Activated CD4-positive, alpha-beta T cell treated with anti-CD3 and anti-CD28 coated beads for 24 hours (primary cell): ENCODE results near the gene VAMP8.
"Not testable (repeated sequence)": the region's sequence is repeated elsewhere in the genome, so short reads cannot be mapped to it uniquely, and the experiment has no call there.

Experiments used
- DNase-seq, 2 donors: peaks; one replicate each; pipeline ENCODE4 v3.0.0-alpha.2; 2020; ENCODE audit warnings: low read depth in 2 of 2

VAMP8 gene

DNA sequence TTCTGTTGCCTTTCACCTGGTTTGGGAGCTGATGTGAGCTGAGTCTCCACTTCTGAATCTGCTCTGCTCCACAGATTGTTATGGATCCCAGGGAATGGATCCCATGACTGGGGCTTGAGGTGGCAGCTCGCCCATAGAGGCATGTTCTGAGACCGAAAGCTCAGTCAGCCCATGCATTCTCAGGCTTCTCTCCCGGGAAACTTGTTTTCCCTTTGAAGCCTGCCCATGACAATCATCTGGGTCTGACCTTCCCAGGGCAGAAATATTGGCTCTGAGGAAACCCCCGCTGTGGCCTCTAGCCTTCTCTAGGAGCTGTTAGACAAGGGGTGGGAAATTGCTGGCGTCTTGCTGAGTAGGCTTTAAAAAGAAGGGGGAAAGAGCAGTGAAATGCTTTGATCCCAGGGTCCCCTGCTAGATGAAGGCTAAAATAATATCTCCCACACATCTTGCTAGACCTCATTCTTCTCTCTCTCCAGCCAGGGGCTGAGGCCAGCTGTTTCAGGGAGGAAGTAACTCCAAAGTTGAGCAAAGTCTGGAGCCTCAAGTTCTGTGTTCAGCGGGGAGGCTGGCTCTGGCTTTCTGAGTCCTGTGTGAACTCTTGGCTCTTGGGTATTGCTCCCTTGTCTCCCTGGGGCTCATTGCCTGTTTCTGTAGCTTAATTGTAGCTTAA lies 2.0 kb downstream of the VAMP8 start:
- no peak for DNase-seq

DNA sequence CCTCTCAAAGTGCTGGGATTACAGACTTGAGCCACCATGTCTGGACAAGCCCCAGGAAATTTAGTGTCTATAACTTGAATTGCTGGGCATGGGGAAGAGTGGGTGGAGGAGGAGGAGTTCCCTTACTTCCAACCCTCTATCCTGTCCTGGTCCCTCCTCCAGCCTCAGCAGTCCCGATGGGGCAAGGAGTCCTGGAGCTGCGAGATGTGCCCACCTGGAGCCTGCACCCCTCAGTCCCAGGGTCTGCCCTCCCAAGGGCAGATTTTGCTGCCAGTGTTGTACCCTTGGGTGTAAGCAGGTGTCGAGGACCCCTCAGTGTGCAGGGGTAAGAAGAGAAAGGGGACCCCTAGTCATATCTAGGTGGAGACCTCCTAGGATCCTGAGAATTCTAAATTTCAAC lies 2.8 kb downstream of the VAMP8 start:
- DNase-seq = no peak

DNA sequence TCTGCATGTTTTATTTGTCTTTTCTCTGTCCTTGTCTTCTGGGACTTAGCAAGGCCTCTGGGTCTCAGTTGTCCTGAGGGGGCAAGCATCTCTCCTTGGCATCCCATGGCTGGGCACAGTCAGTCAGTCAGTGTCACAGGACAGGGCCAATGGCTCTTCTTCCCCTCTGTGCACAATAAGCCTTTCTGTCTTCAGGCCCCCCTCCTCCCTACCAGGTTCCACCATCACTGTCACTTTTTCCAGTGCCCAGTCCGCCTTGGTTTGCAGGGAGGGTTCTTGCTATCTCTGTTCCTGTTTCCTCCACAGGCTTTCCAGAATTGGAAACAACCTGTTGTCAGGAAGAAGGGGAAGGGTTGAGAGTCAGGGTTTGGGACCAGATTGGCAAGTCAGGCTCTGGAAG lies 5.1 kb downstream of the VAMP8 start:
- no peak for DNase-seq

DNA sequence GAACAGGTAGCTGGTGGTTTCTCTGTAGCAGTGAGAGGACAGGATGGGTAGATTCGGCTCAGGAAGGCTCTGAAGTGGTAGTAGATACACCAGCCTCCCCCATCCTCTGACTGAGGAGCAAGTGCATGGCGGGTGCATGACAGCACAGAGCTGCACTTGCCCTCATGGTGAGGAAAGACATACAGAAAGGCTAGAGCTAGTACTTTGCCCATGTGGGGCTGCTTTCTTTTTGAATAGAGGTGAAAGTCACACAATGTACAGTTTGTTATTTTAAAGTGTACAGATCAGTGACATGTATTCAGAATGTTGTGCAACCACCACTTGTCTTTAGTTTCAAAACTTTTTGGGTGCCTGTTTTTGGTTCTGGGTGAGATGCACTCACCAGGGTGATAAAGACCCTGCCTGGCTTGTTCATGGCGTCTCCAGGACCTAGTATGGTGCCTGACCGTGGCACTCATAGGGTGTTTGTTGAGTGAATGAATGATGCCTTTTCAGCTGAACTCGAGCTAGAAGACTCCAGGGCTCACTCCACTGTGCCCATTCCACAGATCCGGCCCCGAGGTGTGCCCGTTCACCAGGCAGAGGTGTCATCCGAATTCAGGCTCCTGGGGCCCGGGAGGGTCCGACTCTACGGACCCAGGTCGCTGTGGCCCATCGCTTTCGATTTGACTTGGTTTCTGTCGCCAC lies 6.4 kb downstream of the VAMP8 start:
- DNase-seq = no peak

DNA sequence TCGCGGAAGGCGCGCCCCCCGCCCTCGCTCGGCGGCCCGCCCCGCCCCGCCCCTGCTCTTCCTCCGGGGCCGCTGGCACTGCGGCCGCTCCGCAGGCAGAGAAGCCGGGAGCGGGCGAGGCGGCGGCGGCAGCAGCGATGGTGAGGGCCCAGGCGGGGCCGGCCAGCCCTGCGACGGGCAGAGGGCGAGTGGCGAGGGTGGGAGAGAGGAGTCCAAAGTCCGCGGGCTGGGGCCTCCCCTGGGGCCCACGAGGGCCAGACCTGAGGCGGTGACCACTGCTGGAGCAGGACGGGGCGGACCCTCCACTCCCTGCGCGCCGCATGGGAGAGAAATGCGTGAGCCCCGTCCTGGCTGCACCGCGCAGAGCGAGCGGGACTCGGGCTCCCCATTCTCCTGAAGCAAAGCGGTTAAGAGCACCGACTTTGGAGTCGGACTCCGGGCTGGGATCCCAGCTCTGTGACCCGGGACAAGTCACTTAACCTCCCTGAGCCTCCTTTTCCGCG lies 7.0 kb downstream of the VAMP8 start, which contains the start of gene VAMP5:
Gene VAMP5, plus strand, starts transcription at position 78 of the 503 bp plus-strand sequence. Its CDS starts 60 bp downstream, at position 138.
- no peak for DNase-seq

DNA sequence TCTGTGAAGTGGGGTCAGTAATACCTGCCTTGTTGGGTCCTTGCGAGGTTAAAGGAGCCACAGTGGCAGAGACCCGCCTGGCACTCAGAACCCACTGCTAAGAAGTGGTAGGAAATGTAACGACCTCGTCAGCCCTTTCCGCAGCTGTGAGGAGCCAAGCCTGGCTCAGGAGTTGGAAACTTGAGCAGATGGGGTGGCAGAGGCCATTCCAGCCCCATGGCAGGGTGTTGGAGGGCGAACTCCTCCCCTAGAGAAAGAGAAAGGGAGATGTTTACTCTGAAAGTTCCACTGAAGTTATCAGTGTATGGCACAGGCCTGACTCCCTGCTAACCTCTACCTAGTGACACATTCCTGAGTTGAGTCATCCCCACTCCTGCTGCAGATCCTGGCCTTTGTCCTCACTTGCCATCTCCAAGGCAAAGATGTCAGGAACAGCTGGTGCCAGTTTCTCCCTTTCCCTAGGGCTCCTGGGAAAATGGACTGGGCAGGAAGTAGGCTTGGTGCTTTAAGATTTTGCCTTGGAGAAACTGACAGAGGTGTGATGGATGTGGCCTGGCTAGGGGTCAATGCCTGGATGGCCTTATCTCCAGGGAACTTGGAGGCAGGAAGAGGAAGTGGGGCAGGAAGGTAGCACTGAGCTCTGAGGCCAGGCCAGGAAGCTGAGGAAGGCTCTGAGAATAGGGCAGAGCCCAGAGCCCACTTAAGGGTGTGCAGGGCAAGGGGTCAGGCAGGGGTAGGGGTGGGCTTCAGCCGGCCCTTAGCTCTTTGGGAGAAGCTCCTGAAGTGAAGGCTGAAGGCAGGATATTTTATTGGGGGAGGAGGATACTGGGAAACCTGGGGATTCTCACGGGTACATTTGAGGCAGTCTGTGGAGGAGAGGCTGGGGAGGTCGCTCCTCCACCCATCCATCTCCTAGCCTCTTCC lies 7.7 kb downstream of the VAMP8 start:
- no peak for DNase-seq

DNA sequence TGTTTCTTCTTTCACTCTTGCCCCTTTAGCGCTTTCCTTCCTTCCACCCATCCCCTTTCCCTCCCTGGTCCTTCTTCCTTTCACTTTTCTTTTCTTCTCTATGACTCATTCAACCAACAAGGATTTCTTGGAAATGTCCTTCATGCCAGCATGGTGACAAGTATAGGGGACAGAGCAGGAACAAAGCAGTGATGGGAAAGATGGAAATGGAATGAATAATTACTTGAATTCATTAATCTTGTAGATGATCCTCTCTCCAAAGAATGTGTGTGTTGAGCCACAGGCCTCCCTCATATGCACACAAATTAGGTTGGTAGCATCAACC lies 8.4 kb downstream of the VAMP8 start:
- DNase-seq = no peak

DNA sequence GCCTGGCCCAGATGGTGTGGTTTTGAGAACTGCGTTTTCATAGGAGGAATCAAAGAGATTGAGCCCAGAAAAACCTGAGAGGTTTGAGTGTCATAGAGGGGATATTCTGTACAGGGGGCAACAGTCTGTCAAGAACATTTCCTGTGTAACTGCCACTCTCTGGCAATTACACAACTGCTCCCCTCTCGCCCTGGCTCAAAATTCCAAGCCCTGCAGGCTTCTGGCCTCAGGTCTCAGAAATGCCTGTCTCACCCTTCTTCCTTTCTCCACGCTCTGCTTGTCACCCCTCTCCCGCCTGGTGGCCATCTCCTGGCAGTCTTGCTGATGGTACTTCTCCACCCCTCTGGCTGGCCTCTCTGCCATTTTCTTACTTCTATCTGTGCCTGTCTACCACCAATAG lies 10.8 kb downstream of the VAMP8 start:
- no peak for DNase-seq

DNA sequence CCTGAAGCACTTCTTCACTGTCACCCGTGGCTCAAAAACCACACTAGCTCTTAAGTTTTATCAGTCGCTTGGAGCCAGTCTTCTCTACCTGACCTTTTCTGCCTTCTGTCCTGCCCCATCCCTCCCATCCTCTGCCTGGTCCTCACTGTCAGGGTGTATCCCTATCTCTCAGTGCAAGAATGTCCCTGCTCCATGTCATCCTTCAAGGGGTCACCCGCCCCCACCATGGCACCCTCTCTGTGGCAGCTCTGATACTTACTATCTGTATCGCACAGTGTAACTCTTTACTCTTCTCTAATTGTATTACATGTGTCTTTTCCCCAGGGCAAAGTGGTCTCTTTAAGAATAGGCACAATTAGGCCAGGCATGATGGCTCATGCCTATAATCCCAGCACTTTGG lies 11.3 kb downstream of the VAMP8 start:
- no peak for DNase-seq

DNA sequence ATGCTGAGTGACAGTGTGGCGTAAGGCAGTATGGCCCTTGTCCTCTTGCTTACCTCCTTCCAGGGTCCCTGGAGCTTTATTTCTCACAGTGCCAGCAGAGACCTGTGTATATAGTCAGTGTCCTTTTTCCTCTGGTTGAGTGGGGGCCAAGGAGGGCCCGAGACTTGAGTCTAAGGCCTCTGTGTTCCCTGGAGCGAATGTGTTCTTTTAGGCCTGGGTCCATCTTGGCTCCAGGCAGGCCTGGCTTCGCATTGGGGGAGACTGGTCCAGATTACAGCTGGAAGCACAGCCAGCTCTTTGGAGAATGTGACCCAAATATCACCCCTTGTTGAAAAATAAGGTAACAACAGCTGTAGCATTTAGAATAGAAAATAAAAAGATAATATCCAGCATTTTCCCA lies 11.8 kb downstream of the VAMP8 start:
- no peak for DNase-seq

DNA sequence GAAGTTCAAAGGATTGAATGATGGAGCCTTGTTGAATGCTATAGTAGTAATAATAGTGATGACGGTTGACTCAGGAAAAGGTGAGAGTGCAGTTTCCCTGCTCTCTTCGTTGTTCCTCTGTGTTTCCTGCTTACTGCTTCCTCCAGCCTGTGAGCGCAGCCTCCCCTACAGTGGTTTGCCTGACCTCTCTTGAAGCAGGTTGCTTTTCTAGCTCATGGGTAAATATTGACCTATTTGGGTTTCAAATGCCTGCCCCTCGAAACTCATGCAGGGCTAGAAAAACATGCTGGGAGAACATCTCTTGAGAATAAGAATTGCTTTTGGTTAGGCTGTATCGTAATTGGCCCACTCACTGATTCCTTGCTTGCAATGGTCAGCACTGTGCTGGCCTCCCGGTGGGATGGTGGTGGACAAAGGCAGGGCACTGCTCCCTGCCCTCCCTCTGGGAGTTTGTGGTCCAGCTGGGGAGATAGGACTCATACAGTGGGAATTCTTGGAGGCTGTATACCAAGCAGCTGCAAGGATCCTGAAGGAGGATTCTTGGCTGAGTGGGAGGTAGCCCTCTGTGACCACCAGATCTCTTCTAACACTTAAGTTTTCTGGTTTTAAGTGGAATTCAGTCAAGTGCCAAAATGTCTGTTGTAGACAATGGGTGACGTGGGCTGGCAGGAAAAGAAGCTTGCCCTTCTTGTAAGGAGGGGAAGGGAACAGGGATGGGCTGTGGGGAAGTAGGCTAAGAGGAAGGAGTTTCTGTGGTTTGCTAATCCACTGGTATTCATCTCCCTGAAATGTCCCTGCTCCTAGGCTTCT lies 12.8 kb downstream of the VAMP8 start:
- DNase-seq = no peak

DNA sequence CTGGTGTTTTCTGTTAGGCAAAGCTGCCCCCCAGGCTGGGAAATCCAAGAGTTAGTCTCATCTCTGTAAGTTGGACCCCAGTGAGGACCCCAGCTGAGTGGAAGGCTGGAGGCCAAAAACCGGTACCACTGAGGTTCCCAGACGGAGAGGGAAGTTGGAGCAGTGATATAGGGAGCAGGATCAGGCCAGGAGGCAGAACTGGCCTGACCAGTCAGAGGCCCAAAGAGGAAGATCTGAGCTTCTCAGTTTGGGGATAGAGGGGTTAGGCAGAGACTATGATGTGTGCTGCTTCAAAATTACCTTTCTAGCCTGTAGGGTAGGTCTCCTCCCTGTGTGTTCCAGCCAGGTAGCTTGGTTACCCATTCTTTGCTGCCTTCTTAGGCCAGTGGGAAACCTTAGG lies 13.6 kb downstream of the VAMP8 start:
- DNase-seq = no peak

DNA sequence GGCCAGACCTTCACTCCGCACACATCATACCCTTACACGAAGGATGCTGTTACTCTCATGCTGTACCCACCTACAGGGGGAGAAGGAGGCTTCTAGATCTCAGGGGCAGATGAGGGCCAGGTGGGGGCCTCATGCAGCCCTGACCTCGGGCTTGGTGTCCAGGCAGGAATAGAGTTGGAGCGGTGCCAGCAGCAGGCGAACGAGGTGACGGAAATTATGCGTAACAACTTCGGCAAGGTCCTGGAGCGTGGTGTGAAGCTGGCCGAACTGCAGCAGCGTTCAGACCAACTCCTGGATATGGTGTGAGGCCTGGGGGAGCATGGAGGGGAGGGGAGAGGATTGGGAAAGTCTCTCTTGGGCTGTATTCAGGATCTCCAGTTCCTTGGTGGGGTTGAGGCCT lies 14.2 kb downstream of the VAMP8 start:
- no peak for DNase-seq

DNA sequence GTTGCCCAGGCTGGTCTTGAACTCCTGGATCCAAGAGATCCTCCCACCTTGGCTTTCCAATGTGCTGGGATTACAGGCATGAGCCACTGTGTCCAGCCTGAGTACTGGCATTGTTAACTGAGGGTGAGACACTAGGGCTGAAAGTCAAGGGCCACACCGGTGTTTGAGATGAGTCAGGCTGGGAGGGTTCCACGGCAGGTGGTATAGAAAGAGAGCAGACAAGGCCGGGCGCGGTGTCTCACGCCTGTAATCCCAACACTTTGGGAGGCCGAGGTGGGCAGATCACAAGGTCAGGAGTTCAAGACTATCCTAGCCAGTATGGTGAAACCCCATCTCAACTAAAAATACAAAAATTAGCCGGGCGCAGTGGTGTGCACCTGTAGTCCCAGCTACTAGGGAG lies 14.9 kb downstream of the VAMP8 start:
- not testable (repeated sequence) for DNase-seq

DNA sequence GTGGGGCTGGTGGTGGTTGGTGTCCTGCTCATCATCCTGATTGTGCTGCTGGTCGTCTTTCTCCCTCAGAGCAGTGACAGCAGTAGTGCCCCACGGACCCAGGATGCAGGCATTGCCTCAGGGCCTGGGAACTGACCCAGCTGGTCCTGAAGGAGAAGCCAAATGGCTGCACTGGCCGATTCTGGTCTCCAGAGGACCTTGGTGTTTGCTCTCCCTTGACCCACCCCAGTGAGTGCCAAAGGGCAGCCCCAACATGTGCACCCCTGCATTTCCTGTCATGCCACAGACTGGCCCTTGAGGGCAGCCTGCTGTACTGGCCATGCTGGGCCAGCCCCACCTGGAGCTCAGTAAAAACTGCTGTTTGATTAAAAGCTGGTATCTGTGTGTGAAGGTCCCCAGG lies 15.6 kb downstream of the VAMP8 start:
- no peak for DNase-seq

DNA sequence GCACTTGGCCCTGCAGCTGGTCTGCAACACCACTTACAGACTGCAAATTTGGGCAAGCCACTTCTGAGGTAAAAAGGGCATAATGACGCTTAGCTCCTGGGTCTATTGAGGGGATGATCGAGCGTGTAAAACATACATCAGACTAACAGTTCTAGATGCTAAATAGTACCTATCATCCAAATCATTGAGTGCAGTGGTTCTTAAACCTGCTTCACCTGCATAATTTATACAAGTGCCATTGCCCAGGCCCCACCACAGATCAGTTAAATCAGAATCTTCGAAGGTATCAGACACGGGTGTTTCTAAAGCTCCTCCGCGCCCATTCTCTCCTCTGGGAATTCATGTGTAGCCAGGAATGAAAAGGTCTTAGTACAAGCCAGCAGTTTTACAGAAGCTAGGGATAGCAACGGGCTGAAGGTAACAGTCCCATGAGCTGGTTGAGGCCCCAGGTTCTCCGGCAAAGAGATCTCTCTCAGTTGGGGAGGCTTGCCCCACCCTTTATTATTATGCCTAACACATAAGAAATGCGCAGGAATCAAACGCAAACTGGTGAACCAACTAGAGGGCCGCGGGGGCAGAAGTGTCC lies 17.4 kb downstream of the VAMP8 start:
- no peak for DNase-seq

DNA sequence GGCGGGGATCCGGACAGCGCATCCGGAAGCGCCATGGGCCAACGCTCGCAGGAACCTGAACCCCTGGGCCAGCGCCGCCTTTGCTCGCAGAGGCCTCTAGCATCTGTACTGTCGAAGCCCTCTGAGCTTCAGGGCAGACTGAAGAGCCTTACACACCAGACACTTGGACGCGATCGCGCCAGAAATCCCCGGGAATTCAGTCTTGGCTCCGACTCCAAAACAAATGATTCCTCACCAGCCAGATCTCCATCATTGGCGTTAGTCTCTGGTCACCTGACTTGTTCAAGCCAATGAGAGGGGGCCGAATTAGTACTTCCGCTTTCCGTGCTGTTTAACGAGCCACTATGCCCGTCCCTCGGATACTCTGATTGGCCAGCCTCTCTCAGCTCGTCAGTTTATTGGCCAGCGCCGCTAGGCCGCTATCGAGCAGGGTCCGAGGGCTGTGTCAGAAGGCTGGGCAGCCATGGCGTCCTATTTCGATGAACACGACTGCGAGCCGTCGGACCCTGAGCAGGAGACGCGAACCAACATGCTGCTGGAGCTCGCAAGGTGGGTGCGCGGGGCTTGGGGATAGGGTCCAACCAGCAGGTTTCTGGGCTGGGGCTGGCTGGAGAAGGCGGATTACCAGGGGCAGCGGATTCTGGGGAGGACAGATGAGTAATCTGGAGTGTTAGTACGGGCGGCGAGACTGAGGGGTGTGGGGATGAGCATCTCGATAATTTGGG lies 18.1 kb downstream of the VAMP8 start, which contains the start of gene RNF181:
Gene RNF181, plus strand, starts transcription at position 445 of the 725 bp plus-strand sequence. Its CDS starts 19 bp downstream, at position 464.
- peak; percentile 77 to 83 for DNase-seq

DNA sequence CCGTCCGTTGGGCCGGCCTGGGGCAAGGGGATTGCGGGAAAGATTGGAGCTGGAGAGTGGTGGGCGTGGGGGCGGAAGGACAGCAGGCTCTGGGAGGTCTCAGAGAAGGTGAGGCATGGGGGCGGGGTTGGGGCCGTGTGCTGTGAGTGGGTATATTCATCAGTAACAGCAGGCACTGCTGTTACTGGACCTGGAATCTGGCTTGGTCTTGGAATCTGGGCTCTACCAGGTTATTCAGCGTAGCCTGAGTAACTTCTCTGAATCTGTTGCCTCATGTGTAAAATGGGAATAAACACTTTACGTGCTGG lies 18.6 kb downstream of the VAMP8 start:
- no peak for DNase-seq

DNA sequence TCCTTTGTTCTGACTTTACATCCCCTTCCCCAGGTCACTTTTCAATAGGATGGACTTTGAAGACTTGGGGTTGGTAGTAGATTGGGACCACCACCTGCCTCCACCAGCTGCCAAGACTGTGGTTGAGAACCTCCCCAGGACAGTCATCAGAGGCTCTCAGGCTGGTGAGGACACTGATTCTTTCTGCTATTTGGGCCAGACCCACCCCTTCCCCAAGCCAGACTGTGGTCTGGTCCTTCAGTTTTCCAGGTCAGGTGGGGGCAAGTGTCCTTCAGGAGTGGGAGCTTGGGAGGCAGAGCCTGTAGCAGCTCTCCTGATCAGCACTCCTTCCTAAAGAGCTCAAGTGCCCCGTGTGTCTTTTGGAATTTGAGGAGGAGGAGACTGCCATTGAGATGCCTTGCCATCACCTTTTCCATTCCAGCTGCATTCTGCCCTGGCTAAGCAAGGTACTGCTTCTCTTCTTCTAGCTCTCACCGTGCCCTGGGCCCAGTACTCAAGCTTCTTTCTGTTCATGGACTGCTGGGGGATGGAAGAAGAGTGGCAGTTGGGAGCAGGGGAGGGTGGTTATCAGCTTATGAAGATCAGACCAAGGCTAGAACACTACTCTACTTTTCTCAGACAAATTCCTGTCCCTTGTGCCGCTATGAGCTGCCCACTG lies 19.2 kb downstream of the VAMP8 start:
- no peak for DNase-seq

DNA sequence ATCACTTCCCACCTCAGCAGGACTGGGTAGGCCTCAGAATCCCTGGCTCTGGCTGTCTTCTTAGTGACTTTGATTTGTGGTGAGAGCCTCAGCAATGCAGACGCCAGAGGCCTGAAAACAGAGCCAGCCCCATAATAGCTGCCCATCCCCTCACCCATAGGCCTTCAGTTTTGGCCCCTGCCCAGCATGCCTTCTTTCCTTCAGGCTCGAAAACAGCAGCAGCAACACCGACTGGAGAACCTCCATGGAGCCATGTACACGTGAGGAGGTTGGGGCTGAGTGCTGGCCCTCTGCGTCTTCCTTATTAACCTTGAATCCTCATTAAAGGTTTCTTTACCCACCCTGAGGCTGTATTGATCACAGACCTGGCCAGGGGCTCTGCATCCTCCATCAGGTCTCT lies 19.9 kb downstream of the VAMP8 start:
- no peak for DNase-seq
